Endothelial cell of umbilical vein (primary cell): ENCODE data around the gene ESRRA. TPM values are rescaled to one million over a fixed set of nuclear protein-coding genes. Genes with fewer than 3 reads are reported as not detected.

ENCODE experiments used
- BruUV-seq: library from RNA; stranded (reverse); fragments of 400-500 nt; replicated peaks from 2 replicates; lab custom pipeline; 2021; lab: Mats Ljungman, UMichigan
- CTCF ChIA-PET: fragments of 300-600, 350-600 bp; sonication (Branson Sonifier 250); formaldehyde crosslinking; loops from one replicate; lab custom pipeline; 2021; ENCODE audit warnings: antibody characterized with exemption, inconsistent platforms; lab: Charles Lee
- POLR2A ChIA-PET: fragments of 300-600, 350-600 bp; sonication (Branson Sonifier 250); formaldehyde crosslinking; loops from one replicate; lab custom pipeline; 2021; ENCODE audit warnings: antibody characterized with exemption, inconsistent platforms; lab: Charles Lee
- DNase-seq: peaks from one replicate; pipeline ENCODE4 v3.0.0-alpha.2; 2011; ENCODE audit warnings: low read depth, low spot score
- FAIRE-seq: peaks from 2 replicates; lab custom pipeline; 2011; peaks lifted over from hg19 to GRCh38; lab: Jason Lieb, UNC
- H2AFZ ChIP-seq: 2 replicates; pipeline ENCODE4 v1.6.0; 2012; ENCODE audit warnings: low read depth, low read length, control low read depth, inconsistent platforms
- H3K27ac ChIP-seq: 2 replicates; pipeline ENCODE4 v1.5.1; 2011; ENCODE audit warnings: low read depth, mild to moderate bottlenecking, control low read depth, low read length, moderate library complexity; ENCODE audit not compliant: insufficient read depth
- H3K27me3 ChIP-seq, 2 experiments: 2 replicates each; pipeline versions ENCODE4 v1.6.0 to v1.6.1; 2011; ENCODE audit warnings: low read length in 2 of 2, mixed read lengths in 1 of 2; ENCODE audit not compliant: control insufficient read depth in 2 of 2, insufficient read depth in 2 of 2
- H3K36me3 ChIP-seq, 2 experiments: 2 replicates in 1 of 2; 3 replicates in 1 of 2; pipeline ENCODE4 v1.5.1; 2011; ENCODE audit warnings: low read length in 2 of 2, mild to moderate bottlenecking in 1 of 2, moderate library complexity in 1 of 2; ENCODE audit not compliant: control insufficient read depth in 2 of 2, insufficient read depth in 2 of 2; ENCODE audit errors: extremely low read depth in 1 of 2
- H3K4me1 ChIP-seq: 3 replicates; pipeline ENCODE4 v1.5.1; 2011; ENCODE audit warnings: mild to moderate bottlenecking, low read length; ENCODE audit not compliant: control insufficient read depth, insufficient read depth; ENCODE audit errors: extremely low read depth
- H3K4me2 ChIP-seq: 2 replicates; pipeline ENCODE4 v1.6.1; 2011; ENCODE audit warnings: low read length, control low read depth, mixed read lengths; ENCODE audit not compliant: insufficient read depth
- H3K4me3 ChIP-seq, 3 experiments: fragments of 200-600 bp in 1 of 3; sonication (generic), shearing (Covaris generic) in 1 of 3; replicated peaks in 1 of 3; 2 replicates each; pipeline ENCODE4 v1.5.1; 2011 to 2016; ENCODE audit warnings: control low read depth in 3 of 3, low read length in 3 of 3, mild to moderate bottlenecking in 2 of 3, inconsistent platforms in 1 of 3, low read depth in 1 of 3, moderate library complexity in 1 of 3; ENCODE audit not compliant: insufficient read depth in 1 of 3
- H3K79me2 ChIP-seq: 2 replicates; pipeline ENCODE4 v1.6.0; 2012; ENCODE audit warnings: low read length, inconsistent platforms; ENCODE audit not compliant: control insufficient read depth, insufficient read depth
- H3K9ac ChIP-seq: replicated peaks from 2 replicates; pipeline ENCODE3; 2011; ENCODE audit warnings: low read length, control low read depth; ENCODE audit not compliant: insufficient read depth; ENCODE audit errors: extremely low read depth
- H3K9me1 ChIP-seq: replicated peaks from 3 replicates; pipeline ENCODE4 v1.6.0; 2011; ENCODE audit warnings: mild to moderate bottlenecking, low read length; ENCODE audit not compliant: control insufficient read depth, insufficient read depth; ENCODE audit errors: extremely low read depth
- H3K9me3 ChIP-seq: replicated peaks from 2 replicates; pipeline ENCODE4 v1.5.1; 2012; ENCODE audit warnings: low read length, inconsistent platforms; ENCODE audit not compliant: control insufficient read depth, insufficient read depth
- H4K20me1 ChIP-seq: replicated peaks from 2 replicates; pipeline ENCODE3; 2011; ENCODE audit warnings: mild to moderate bottlenecking, low read length; ENCODE audit not compliant: control insufficient read depth, insufficient read depth; ENCODE audit errors: extremely low read depth
- EZH2 ChIP-seq: IDR thresholded peaks from 2 replicates; pipeline ENCODE4 v1.6.1; 2012; ENCODE audit warnings: borderline replicate concordance, low read depth, mild to moderate bottlenecking, moderate library complexity, low read length, inconsistent platforms; ENCODE audit not compliant: severe bottlenecking
- FOS ChIP-seq: IDR thresholded peaks from 2 replicates; pipeline ENCODE4 v1.6.1; 2011; ENCODE audit warnings: mild to moderate bottlenecking, low read length, moderate library complexity, borderline replicate concordance; ENCODE audit not compliant: insufficient read depth
- JUN ChIP-seq: IDR thresholded peaks from 2 replicates; pipeline ENCODE4 v1.6.1; 2011; ENCODE audit warnings: borderline replicate concordance, low read depth; ENCODE audit not compliant: insufficient read length, insufficient read depth
- dilution Hi-C: fragments of 300-500 bp; cut with MboI; formaldehyde crosslinking; loops from one replicate; pipeline ENCODE4 v1.15.0; 2019; ENCODE audit warnings: low sequenced_read_pairs; ENCODE audit not compliant: extremely low pct_ligation_motif_present
- intact Hi-C: fragments of 100-400 bp; cut with micrococcal nuclease; formaldehyde crosslinking; loops from one replicate; pipeline ENCODE4 v1.10.0; 2022
- polyA plus RNA-seq, 4 experiments: library from polyadenylated mRNA; depleted of rRNA in 3 of 4; stranded (reverse) in 3 of 4; unstranded in 1 of 4; fragments of >200 nt; gene quantifications; 2 replicates each; pipeline versions ENCODE4 v1.2.1 to v1.2.3, GENCODE V29; 2011 to 2012; ENCODE audit warnings: missing spikeins in 1 of 4
- total RNA-seq: library from RNA; stranded (reverse); gene quantifications from 2 replicates; pipeline ENCODE4 v1.2.3, GENCODE V29; 2021
- TF ChIP-seq, protein P1 (sequence below): IDR thresholded peaks from 2 replicates; pipeline ENCODE4 v1.6.1; 2011; ENCODE audit not compliant: insufficient read depth, insufficient read length
- TF ChIP-seq, protein P2 (sequence below), 2 donors: IDR thresholded peaks; 1 replicate in 1 of 2; 2 replicates in 1 of 2; pipeline ENCODE4 v1.5.1; 2011; ENCODE audit warnings: low read length in 2 of 2, mild to moderate bottlenecking in 2 of 2, moderate library complexity in 2 of 2, control low read depth in 1 of 2, inconsistent platforms in 1 of 2, low read depth in 1 of 2; ENCODE audit not compliant: insufficient read depth in 1 of 2; ENCODE audit errors: extremely low read depth in 1 of 2

The ESRRA gene
- total and polyA plus RNA-seq, 2 donors (not counting 3 experiments of a cell fraction or from before 2014, with no cell fraction given): 17.2 to 37.4 TPM

DNA sequence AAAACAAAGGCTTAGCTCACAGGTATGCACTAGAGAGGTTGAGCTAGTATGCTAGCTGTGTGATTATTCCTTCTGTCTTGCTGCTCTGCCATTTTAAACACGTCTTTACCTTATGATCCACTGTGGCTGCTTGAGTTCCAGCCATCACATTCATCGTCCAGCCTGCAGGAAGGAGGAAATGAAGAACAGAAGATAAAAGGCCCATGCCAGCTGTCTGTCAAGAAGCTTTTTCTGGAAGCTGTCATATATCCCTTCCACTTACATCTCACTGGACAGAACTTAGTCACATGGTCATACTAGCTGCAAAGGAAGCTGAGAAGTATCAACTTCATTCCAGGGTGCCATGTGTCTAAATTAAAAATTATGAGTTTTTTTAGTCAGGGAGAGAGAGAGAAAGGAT, 22.1 kb downstream of the ESRRA start:
- H3K27ac ChIP-seq: no peak overlapping the region

More for the DNA sequence above, 22.1 kb downstream of the ESRRA start:
- Histone ChIP-seq H3K4me3 (no peak overlapping the region), H3K9me1 (no peaks in the 10 kb centered on the region), H2AFZ (no peak overlapping the region), H3K79me2 (no peaks in the 10 kb centered on the region), H3K27me3 (no peaks in the 10 kb centered on the region), H3K9ac (no peak overlapping the region), H4K20me1 (no peaks in the 10 kb centered on the region), H3K9me3 (no peaks in the 10 kb centered on the region), H3K4me2 (no peak overlapping the region), H3K4me1 (peaks cover 3% of the 10 kb centered on the region), H3K36me3 (peaks cover 0 to 2% of the 10 kb centered on the region in 2 experiments)
- POLR2A ChIA-PET: no interaction called here
- intact Hi-C loops (no loop called here), dilution Hi-C loops (no loop called here)
- FAIRE-seq: no peak
- DNase-seq: no peak
- TF ChIP-seq JUN (no peak), EZH2 (no peak), FOS (no peak)
- TF ChIP-seq, protein P1, sequence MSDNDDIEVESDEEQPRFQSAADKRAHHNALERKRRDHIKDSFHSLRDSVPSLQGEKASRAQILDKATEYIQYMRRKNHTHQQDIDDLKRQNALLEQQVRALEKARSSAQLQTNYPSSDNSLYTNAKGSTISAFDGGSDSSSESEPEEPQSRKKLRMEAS: no peak
- TF ChIP-seq, protein P2, sequence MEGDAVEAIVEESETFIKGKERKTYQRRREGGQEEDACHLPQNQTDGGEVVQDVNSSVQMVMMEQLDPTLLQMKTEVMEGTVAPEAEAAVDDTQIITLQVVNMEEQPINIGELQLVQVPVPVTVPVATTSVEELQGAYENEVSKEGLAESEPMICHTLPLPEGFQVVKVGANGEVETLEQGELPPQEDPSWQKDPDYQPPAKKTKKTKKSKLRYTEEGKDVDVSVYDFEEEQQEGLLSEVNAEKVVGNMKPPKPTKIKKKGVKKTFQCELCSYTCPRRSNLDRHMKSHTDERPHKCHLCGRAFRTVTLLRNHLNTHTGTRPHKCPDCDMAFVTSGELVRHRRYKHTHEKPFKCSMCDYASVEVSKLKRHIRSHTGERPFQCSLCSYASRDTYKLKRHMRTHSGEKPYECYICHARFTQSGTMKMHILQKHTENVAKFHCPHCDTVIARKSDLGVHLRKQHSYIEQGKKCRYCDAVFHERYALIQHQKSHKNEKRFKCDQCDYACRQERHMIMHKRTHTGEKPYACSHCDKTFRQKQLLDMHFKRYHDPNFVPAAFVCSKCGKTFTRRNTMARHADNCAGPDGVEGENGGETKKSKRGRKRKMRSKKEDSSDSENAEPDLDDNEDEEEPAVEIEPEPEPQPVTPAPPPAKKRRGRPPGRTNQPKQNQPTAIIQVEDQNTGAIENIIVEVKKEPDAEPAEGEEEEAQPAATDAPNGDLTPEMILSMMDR (IDR thresholded peaks at IDR 0.05; ENCODE audit: extremely low read depth in 1 of 2, insufficient read depth in 1 of 2, low read depth in 1 of 2, low read length in 2 of 2): no peak
- CTCF ChIA-PET: interaction anchor here (1.8 kb wide), 1 partner anchor 9 kb away, joined by 8 read pairs; the partner anchor contains the start of gene PRDX5
- no TSS peak for BruUV-seq
